Measurements from ENCODE around the gene KRT20.
"Not testable (repeated sequence)": the region's sequence is repeated elsewhere in the genome, so short reads cannot be mapped to it uniquely, and the experiment has no call there.

Gene KRT20, protein sequence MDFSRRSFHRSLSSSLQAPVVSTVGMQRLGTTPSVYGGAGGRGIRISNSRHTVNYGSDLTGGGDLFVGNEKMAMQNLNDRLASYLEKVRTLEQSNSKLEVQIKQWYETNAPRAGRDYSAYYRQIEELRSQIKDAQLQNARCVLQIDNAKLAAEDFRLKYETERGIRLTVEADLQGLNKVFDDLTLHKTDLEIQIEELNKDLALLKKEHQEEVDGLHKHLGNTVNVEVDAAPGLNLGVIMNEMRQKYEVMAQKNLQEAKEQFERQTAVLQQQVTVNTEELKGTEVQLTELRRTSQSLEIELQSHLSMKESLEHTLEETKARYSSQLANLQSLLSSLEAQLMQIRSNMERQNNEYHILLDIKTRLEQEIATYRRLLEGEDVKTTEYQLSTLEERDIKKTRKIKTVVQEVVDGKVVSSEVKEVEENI

DNA sequence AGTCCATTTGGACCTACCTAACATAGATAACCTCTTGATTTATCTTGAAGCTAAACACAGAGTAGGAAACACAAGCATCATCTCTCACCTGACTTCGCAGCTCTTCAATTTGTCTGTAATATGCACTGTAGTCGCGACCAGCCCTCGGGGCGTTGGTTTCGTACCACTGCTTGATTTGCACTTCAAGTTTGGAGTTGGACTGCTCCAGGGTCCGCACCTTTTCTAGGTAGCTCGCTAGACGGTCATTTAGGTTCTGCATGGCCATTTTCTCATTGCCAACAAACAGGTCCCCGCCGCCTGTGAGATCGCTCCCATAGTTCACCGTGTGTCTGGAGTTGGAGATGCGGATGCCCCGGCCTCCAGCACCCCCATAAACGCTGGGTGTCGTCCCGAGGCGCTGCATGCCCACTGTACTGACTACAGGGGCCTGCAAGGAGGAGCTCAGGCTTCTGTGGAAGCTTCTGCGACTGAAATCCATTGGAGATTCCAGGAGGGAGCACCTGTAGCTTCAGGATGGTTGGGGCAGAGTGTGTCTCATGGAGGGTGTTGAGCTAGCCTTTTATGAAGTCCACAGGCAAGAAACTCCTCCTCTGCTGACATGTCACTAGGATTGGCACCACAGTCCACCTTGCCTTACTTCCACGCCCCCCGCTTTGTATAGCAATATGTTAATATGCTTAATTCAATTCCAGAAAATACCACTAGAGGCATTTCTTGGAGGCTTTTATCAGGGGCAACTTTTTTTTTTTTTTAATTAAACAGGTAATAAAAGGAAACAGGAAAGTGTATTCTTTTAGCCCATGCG, at the start of gene KRT20:
Gene KRT20 (minus strand): TSS at position 535 of the 805 bp plus-strand sequence. CDS start 57 bp downstream, at position 478.
- no peak for DNase-seq (ENCODE audit: low spot score)

DNA sequence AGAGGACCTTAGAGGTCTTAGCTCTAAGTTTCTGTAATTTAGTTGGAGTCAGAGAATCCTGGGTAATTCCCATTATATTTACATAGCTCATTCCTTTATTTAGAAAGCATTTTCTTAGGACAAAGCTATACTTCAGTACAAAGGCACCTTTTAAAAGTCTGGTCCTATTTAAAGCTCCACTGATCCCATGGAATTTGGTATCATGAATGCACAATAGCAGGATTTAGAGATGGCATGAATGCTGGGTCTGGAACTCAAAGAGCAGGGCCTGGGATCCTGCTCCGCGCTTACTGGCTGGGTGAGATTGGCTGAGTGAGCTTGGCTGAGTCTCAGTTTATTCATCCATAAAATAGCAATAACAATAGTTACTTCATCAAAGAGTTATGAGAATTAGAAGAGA, 47.6 kb upstream of the KRT20 start:
- no peak for DNase-seq (ENCODE audit: low spot score)

DNA sequence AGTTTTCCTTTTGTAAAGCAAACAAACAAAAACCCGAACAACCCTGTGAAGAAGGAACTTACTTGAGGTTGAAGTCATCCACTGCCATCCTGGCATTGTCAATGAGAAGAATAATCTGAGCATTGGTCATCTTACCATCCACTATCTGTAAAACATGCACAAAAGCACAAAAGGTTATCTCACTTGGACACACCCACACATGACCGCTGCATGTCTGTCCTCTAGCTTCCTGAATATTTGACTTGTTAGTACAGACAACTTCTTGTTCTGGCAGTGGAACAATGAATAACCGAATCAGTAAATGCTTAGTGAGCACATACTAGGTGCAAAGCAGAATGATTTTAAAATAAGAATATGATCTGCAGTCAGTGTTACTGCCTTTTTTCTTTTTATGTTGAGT, 46.3 kb upstream of the KRT20 start:
- DNase-seq (ENCODE audit: low spot score), result no peak

DNA sequence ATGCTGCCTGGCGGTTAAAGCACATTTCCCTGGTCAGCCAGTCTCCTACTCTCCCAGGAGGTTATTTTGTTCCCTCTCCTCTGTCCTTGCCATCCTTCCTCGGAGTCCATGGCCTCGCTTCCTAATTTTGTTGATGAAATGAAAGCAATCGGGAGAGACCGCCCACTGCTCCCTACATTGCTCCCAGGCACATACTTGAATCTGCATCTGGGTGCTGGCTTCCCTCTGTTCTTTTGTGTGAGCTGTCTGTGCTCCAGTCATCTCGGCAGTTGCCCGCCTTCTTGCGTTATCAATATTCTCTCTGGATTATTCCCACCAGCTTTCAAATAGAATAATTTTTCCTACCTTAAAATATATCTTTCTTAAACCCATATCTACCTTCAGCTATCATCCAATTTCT, 41.3 kb upstream of the KRT20 start:
- DNase-seq (ENCODE audit: low spot score), result no peak

DNA sequence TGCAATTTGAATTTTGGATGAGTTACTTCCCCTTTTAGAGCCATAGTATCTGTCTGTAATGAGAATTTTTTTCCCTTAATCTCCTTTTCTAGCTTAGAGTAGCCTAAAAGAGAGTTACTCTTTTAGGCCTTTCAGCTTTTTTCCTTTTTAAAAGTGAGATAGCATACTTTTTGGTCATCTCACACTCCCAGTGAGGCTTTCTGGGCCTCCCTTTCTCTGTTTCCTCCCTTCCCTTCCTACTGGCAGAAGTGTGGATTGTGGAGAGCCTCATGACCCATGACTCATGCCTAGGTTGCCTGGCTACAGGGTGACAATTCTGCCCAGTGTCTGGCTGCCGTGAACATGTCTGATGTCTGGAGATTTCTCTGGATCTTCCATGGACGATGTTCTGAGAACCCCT, 37.2 kb upstream of the KRT20 start:
- DNase-seq (ENCODE audit: low spot score), result peak; percentile 83

DNA sequence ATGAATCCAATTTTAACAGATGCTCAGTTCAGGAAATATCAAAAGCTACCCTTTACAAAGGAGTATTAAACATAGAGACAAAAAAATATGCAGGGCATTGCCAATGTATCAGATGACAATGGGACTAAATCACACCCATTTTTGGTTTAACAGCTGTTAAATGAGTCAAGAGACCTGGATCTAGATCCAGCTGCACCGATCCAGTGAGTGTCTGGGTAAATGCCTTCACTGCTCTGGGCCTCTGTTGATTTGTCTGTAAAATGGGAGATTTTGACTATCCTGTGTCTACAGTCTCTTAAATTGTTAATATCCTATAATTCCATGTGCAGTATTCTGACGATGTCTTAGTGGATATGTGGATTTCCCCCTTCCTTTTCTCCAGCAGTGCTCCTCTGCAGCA, 36.0 kb upstream of the KRT20 start:
- no peak for DNase-seq (ENCODE audit: low spot score)

DNA sequence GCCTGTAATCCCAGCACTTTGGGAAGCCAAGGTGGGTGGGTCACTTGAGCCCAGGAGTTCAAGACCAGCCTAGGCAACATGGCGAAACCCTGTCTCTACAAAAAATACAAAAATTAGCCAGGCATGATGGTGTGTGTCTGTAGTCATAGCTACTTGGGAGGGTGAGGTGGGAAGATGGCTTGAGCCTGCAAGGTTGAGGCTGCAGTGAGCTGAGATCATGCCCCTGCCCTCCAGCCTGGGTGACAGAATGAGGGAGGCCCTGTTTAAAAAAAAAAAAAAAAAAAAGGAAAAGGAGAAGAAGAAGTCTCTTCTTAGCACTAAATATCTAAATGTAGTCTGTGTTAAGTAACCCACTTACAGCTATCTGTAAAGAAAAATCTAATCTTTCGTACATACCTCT, 32.1 kb upstream of the KRT20 start:
- not testable (repeated sequence) for DNase-seq (ENCODE audit: low spot score)

DNA sequence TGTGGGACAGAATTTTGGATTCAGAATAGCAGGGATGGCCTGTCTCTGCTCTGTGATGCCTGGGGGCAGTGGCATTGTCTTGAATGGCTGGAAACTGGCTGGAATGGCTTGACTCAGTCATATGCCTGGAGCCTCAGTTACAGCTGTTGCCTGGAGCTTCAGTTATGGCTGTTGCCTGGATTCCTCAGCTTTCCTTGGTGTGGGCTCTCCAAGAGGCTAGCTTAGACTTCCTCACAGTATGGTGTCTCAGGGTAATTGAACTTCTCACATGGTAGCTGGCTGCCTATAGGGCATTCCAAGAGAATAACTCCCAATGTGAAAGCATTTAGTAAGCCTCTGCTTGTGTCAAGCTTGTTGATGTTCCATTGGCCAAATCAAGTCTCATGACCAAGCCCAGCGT, 31.3 kb upstream of the KRT20 start:
- DNase-seq (ENCODE audit: low spot score), result no peak

DNA sequence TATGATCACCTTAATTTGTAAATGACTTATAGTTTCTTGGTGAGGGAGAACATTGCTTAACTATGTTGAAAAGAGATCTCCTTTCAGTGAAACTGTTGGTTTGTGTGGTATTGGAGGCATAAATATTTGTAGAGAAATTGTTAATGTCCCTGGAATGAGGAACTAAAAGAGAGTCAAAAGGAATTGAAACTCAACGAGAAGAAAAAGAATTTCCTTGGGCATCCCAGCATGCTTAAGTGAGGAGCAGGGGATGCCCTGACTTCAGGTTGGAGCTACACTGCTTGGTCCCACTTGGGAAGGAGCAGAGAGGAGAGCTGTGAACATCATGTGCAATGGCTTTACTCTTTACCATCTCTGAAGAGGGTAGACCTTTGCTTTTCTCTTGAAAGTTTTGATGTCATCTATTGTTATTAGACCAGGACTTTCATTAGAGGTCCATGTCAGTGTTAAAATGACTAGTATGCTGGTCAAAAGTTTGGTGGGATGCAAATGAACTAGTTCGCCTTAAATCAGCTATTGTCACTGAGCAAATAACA, 30.7 kb upstream of the KRT20 start:
- no peak for DNase-seq (ENCODE audit: low spot score)

DNA sequence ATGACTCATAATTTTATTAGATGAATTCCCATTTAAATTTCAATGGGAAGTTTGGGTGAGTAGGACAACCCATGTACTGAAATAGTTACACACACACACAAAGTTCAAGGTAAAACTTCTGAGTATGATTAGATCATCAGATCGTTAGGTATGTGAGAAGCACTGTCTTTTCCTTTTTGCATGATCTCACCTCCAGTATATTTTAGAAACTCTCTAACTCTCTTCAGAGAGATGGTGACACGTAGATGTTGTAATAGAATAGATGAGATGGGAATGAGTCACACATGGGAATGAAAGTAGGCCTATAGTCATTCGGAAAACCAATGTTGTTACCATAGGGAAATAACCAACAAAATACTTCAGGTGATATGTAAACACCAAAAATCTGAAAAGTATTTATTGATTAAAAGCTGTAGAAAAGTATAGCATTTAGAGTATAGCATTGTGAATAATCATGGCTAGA, 30.2 kb upstream of the KRT20 start:
- DNase-seq (ENCODE audit: low spot score), result peak; percentile 86

DNA sequence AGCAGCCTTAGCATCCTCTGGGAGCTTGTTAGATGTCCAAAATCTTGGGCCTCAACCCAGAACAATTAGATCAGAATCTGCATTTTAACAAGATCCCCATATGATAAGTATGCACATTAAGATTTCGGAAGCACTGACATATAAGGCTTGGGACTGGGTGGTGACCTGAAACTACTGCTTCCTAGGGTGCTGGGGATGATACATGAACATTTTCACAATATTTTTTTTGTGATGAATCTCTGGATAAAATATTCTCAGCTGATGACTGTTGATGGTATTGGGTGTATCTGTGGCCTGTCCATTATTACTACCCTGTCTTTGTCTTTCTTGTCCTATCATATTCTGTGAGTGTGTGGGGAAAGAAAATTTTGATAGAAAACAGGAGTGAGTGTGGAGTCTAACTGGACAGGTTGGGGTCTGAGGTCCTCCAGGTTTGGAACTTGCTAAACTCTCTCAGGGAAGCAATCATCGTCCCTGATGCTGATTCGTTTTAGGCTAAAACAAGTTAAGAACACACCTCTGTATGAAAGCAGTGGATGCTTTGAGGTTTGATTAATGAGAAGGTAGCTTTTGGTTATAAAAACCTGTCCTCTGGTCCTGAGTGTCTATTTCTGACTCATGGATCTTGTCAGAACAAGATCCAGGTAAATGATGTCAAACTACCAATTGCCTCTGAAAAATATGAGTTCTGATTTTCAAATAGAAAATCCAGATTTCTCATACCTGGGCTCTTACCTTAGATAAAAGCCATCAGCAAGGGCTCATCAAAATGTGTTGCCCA, 29.2 kb upstream of the KRT20 start:
- no peak for DNase-seq (ENCODE audit: low spot score)

DNA sequence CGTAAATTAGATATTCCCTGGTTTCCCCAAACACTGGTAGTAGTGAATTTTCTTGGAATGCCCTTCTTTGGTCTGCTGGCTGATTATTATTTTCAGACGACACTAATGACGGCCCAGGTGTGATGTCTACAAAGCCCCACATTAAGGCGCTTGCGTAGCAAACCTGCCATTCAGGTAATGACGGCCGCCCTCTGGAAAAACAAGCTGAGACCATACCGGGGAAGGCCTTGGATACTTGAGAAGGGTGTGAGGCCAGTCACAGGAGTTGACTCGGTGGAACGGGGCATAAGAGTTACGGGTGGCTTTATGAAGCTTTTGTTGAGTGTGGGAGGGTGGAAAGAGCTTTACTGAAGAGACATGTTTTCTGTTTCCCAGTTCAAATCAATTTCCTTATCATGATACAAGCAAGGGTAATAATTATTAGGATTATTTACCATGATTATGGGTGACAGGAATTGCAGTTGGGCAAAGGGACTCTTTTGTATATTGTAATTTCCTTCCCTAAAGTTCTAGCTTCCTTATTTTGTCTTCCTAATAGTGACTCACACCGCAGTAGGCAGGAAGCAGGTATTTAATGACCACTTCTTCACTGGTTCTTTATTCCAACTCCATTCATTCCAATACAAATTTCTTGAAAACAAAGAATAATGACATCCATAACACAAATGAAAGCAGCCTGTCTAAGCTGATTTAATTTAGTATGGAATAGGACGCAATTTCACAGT, 27.6 kb upstream of the KRT20 start:
- DNase-seq (ENCODE audit: low spot score), result peak; percentile 40

DNA sequence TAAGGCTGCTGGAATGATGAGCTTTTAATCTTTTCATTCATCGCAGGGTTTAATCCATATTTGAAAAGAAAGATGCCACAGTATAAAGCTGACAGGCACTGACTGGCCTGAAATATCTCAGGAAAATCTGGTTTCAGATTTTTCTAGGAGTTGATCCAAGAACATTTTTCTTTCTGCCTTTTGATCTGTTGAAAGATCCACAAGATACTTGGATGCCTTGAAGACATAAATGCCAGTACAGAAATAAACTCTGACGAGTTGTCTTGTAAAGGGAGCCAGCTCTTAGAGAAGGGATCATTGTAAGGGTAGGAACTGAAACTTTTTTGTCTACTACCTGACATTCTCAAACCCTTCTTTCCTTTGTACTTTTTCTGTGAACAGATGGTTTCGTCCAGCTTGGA, 25.4 kb upstream of the KRT20 start:
- no peak for DNase-seq (ENCODE audit: low spot score)

DNA sequence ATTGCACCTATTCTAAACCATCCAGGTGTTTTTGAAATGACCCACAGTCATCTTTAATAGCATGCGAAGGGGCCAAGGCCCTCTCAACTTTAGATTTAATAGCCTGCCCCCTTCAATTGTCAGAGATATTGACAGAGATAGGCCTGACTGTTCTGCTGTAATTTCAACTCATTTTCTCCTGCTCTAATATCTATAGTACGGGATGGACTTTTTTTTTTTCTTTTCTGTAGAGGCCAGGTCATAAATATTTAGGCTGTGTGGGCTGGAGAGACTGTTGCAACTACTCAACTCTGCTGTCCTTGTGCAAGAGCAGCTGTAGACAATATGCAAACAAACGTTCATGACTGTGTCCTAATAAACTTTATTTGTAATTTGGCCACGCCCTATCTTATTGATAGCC, 24.7 kb upstream of the KRT20 start:
- no peak for DNase-seq (ENCODE audit: low spot score)

DNA sequence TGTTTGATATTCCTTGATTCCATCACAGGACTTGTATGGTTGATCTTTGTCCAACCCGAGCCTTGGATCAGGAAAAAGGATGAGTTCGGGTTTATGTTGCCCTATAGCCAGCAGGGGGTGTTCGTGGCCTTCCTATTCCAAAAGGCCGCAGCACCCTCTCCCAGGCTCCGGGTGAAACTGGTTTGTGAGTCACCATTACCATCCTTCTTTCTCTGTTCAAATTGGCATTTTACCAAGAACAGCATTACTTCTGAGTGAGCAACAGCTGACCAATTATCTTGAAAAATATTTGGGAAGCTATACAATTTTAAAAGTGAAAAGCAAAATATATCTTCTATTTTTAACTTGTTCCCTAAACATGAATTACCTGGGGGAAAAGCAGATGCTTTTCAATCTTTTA, 24.3 kb upstream of the KRT20 start:
- DNase-seq (ENCODE audit: low spot score), result peak; percentile 94

DNA sequence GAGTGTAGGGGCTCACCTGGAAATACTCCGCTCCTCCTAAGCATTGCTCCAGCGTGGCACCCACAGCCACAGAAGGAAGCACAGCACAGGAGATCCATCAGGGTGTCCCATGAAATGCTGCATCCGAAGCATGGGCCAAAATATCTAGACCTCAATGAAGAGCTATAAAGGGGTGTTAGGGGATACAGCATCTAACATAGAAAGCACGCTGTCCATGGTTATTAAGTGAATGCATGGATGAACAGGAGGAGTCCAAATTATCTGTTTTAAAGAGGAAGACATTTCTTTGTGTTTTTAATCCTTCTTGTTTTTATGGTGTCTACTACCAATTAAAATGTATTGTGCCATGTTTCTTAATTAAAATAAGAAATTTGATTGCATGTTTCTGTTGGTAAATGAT, 21.6 kb upstream of the KRT20 start:
- no peak for DNase-seq (ENCODE audit: low spot score)

DNA sequence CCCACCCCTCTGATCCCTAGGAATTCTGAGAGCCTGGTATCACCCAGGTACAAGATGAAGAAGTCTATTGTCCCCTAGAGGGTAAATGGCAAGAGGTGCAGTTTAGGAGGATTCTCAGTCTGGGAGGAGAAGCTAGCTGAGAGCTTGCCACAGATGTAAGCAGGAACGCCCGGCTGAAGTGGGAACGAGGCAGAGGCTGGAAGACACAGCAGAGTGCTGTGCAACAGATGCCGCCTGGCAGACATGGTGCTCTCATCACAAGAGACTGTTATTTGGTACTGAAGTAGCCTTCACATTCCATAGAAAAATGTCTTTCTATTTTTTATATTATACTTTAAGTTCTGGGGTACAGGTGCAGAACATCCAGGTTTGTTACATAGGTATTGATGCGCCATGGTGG, 20.3 kb upstream of the KRT20 start:
- no peak for DNase-seq (ENCODE audit: low spot score)

DNA sequence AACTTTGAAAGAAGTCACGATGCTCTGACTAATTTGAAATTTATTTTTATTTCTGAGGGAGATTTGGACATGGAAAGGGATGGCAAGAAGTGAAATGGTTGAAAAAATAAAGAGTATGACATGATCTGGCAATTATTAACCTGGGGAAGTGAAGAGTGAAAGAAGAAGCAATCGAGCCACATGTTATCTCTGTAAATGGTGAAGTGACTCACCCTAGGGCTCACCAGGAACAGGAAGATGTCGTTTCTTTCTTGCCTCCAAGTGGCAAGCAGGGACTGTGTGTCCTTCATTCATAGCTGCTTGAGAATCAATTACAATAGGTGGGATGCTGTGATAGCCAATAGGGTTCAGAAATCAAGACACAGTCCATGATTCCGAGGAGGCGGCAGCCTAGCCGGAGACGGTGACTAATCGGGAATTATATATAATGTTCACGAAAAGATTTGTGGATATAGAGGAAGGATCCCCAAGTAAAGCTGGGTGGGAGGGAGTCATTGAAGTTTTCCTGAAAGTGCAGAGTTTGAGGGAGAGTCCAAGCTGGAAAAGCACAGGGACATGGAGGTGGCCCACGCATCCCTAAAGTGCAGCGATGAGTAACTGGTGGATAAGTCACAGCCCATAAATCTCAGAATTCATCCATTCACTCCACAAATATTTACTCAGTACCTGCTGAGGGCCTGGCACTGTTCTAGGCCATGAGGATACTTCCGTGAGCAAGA, 18.2 kb upstream of the KRT20 start:
- no peak for DNase-seq (ENCODE audit: low spot score)

DNA sequence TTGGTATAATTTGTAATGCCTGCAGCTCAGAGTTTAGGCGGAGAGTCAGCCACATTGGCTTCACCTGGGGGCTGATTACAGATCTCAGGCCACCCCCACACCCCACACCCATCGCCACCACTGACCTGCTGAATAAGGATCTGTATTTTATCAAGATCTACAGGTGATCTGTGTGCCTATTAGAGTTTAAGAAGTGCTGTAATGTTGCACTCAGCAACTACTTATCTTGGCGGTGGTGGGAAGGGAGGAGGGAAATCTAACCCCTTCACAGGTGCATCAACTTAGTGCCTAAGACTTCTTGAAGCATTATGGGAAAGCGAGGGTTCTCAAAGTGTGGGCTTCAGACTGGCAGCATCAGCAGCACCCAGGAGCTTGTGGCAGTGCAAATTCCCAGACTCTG, 17.5 kb upstream of the KRT20 start:
- DNase-seq (ENCODE audit: low spot score), result no peak

DNA sequence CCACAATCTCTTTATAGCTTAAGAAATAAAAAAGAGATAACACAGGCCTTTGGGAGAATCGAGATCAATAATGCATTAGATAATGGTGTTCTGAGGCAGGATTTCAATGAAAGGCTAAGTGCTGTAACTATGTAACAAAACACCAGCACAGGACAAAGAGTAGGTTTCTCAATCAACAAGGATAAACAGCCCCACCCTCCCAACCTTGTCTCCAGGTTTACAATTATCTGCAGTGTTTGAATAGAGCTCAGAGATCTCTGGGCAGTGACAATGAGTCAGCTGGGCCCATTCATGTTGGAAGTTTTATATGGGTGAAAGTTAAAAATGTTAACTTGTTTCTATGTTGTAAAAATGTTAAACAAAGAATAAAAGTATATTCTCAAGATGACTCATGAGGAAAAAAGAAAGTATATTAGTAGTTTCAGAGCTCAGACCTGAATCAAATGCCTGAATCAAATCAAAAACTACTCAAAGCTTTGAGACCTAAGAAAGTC, 17.0 kb upstream of the KRT20 start:
- DNase-seq (ENCODE audit: low spot score), result no peak
